Liver (tissue), 3 donors: ENCODE measurements around the gene CPNE9.

Experiments used
- CTCF ChIP-seq: fragments of 150-350 bp; IDR thresholded peaks from 2 replicates; pipeline ENCODE4 v1.5.1; 2017; ENCODE audit warnings: improper control_type of control experiment, low read depth, low read length; ENCODE audit not compliant: missing input control
- NR2F2 ChIP-seq: IDR thresholded peaks from 2 replicates; pipeline ENCODE4 v1.6.1; 2016; ENCODE audit warnings: antibody characterized with exemption
- YY1 ChIP-seq: IDR thresholded peaks from 2 replicates; pipeline ENCODE4 v1.6.1; 2016; ENCODE audit warnings: antibody characterized with exemption, mild to moderate bottlenecking
- TF ChIP-seq, protein P1 (sequence below): IDR thresholded peaks from 2 replicates; pipeline ENCODE4 v1.6.1; 2016; ENCODE audit warnings: antibody characterized with exemption
- TF ChIP-seq, protein P2 (sequence below): IDR thresholded peaks from 2 replicates; pipeline ENCODE4 v1.6.1; 2016; ENCODE audit warnings: antibody characterized with exemption, mild to moderate bottlenecking
- donor health status: healthy.
- donor health status: healthy.

DNA sequence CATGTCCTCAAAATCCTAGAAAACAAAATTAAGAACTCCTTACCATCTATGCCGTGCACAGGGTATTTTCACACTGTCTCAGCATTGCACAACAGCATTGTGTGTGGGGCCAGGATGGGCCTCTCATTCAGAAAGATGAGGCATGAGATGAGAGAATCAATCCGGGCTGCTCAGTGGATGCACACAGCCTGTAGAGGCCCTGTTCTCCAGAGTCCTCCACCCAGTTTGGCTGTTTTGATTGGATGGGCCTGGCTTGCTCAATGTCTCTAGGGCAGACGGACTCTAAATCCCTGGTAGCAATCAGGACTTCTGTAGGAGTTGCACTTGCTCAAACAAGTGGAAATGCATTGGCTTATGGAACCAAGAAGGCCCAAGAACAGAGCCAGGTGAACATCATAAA is 20.2 kb upstream of the CPNE9 start:
- no peak for TF ChIP-seq CTCF
- TF ChIP-seq YY1, result no peak
- TF ChIP-seq, protein P1, sequence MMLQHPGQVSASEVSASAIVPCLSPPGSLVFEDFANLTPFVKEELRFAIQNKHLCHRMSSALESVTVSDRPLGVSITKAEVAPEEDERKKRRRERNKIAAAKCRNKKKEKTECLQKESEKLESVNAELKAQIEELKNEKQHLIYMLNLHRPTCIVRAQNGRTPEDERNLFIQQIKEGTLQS, result no peak
- TF ChIP-seq NR2F2, result no peak
- TF ChIP-seq, protein P2, sequence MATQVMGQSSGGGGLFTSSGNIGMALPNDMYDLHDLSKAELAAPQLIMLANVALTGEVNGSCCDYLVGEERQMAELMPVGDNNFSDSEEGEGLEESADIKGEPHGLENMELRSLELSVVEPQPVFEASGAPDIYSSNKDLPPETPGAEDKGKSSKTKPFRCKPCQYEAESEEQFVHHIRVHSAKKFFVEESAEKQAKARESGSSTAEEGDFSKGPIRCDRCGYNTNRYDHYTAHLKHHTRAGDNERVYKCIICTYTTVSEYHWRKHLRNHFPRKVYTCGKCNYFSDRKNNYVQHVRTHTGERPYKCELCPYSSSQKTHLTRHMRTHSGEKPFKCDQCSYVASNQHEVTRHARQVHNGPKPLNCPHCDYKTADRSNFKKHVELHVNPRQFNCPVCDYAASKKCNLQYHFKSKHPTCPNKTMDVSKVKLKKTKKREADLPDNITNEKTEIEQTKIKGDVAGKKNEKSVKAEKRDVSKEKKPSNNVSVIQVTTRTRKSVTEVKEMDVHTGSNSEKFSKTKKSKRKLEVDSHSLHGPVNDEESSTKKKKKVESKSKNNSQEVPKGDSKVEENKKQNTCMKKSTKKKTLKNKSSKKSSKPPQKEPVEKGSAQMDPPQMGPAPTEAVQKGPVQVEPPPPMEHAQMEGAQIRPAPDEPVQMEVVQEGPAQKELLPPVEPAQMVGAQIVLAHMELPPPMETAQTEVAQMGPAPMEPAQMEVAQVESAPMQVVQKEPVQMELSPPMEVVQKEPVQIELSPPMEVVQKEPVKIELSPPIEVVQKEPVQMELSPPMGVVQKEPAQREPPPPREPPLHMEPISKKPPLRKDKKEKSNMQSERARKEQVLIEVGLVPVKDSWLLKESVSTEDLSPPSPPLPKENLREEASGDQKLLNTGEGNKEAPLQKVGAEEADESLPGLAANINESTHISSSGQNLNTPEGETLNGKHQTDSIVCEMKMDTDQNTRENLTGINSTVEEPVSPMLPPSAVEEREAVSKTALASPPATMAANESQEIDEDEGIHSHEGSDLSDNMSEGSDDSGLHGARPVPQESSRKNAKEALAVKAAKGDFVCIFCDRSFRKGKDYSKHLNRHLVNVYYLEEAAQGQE, result no peak
